A673 (cell line): ENCODE results near the gene GDF11. TPM values are rescaled to one million over a fixed set of nuclear protein-coding genes. Genes with fewer than 3 reads are reported as not detected.
A peak's percentile ranks its signal among the peaks of the same experiment; 100 is the strongest.

ENCODE experiments used
- BruUV-seq: library from RNA; stranded (reverse); fragments of 400-500 nt; replicated peaks from 2 replicates; lab custom pipeline; 2021; lab: Mats Ljungman, UMichigan
- CTCF ChIA-PET: fragments of 300-600 bp; sonication (Branson Sonifier 250); formaldehyde crosslinking; loops from one replicate; lab custom pipeline; 2022; ENCODE audit warnings: antibody characterized with exemption; lab: Charles Lee
- POLR2A ChIA-PET: fragments of 300-600 bp; sonication (Branson Sonifier 250); formaldehyde crosslinking; loops from one replicate; lab custom pipeline; 2022; ENCODE audit warnings: antibody characterized with exemption; ENCODE audit not compliant: low non-redundant PET; lab: Charles Lee
- DNase-seq: peaks from one replicate; pipeline ENCODE4 v3.0.0-alpha.2; 2015; ENCODE audit warnings: low spot score
- H3K27ac ChIP-seq: fragments of 200-600 bp; sonication (generic); 2 replicates; pipeline ENCODE4 v1.5.1; 2016; ENCODE audit warnings: mixed run types, low read depth, mild to moderate bottlenecking, mixed read lengths, antibody characterized with exemption, low read length; ENCODE audit not compliant: poor library complexity, severe bottlenecking
- H3K27me3 ChIP-seq: fragments of 200-600 bp; sonication (generic); replicated peaks from 2 replicates; pipeline ENCODE4 v1.6.1; 2017; ENCODE audit warnings: mixed run types, low read depth, mild to moderate bottlenecking, mixed read lengths, antibody characterized with exemption, low read length; ENCODE audit not compliant: insufficient read depth, poor library complexity
- H3K36me3 ChIP-seq: fragments of 200-600 bp; sonication (generic); 2 replicates; pipeline ENCODE4 v1.6.1; 2016; ENCODE audit warnings: mixed run types, mild to moderate bottlenecking, mixed read lengths, antibody characterized with exemption, low read length; ENCODE audit not compliant: insufficient read depth, poor library complexity, severe bottlenecking
- H3K4me1 ChIP-seq: fragments of 200-600 bp; sonication (generic); 2 replicates; pipeline ENCODE4 v1.6.1; 2017; ENCODE audit warnings: mixed run types, mild to moderate bottlenecking, mixed read lengths, antibody characterized with exemption, low read length; ENCODE audit not compliant: insufficient read depth, poor library complexity, severe bottlenecking
- H3K4me3 ChIP-seq: fragments of 200-600 bp; sonication (generic); 2 replicates; pipeline ENCODE4 v1.5.1; 2016; ENCODE audit warnings: low read depth, mixed run types, mild to moderate bottlenecking, mixed read lengths, low read length; ENCODE audit not compliant: poor library complexity, severe bottlenecking
- H3K9me3 ChIP-seq: fragments of 200-600 bp; sonication (generic); 2 replicates; pipeline ENCODE4 v1.6.1; 2016; ENCODE audit warnings: mixed run types, low read depth, mild to moderate bottlenecking, mixed read lengths, antibody characterized with exemption, low read length; ENCODE audit not compliant: poor library complexity, severe bottlenecking
- CTCF ChIP-seq: fragments of 300-800, 200-600 bp; sonication (generic); conservative IDR thresholded peaks from 2 replicates; pipeline ENCODE4 v1.5.1; 2017; ENCODE audit warnings: low read depth, mild to moderate bottlenecking, antibody characterized with exemption, low read length, moderate library complexity, mixed read lengths
- EZH2 ChIP-seq: fragments of 200-600 bp; sonication (generic); IDR thresholded peaks from 2 replicates; pipeline ENCODE4 v1.6.1; 2017; ENCODE audit warnings: borderline replicate concordance, low read depth, mild to moderate bottlenecking, mixed read lengths, antibody characterized with exemption, low read length; ENCODE audit not compliant: poor library complexity, severe bottlenecking
- intact Hi-C: fragments of 100-400 bp; cut with micrococcal nuclease; formaldehyde crosslinking; loops from one replicate; pipeline ENCODE4 v1.10.0; 2022; ENCODE audit not compliant: unreplicated experiment
- total RNA-seq: library from RNA; stranded (reverse); gene quantifications from 2 replicates; pipeline ENCODE4 v1.2.3, GENCODE V29; 2021

The GDF11 gene
- total RNA-seq, 1 experiment from 2014 or later, result 38.4 TPM

DNA sequence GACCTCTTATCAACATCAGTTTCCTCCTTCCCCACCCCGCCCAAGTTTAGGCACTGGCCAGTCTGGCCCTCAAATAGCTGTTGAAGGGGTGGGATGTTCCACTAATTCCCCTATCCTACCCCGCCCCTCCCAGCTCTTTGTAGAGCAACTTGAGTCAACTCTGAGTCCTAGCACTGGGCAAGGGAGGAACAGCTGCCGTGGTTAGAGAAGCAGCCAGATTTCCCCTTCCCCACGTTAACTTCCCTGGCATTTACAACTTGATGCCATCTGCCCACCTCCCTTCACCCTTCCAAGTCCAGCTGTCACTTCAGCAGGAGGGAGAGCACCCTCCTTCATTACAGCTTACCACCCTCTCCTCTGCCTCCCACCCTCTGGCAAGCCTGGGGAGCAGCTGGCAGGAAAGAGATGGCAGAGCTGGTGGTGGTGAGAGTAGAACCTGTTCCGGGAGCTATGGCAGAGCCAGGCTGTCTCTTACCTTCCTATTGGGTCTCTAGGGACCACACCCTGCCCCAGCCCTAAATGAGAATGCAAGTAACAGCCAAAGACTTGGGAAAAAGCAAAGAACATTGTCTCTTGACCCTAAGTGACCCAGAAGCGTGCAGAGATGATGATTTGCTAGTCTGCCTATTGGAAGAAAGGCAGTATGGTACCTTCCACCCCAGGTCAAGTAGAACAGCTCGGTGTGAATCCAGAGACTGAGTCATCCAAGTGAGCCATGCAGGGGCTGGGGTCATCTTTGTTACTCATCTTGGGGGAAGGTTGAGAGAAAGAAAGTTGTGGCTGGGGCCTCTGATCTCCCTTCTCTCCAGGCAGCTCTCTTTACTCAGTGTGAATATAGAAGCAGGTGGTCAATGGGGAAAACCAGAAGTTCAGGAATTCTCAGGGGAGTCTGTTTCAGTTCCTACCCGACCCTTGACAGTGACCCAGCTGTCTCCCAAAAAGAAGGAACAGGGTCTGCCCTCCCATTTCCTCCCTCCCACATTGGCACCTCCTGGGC lies 25.6 kb upstream of the GDF11 start:
- peak overlapping the region; percentile 95 for H3K27ac ChIP-seq
- TF ChIP-seq CTCF (no peak), EZH2 (no peak)
- DNase-seq, result no peak
- H3K36me3 ChIP-seq, result no peaks in the 10 kb centered on the region
- intact Hi-C loops, result no loop called here
- H3K4me1 ChIP-seq, result peaks cover 40% of the 10 kb centered on the region
- H3K4me3 ChIP-seq, result peak overlapping the region; percentile 91
- BruUV-seq, result no TSS peak
- ChIA-PET POLR2A (no interaction called here), CTCF (no interaction called here)
- no peaks in the 10 kb centered on the region for H3K9me3 ChIP-seq
- H3K27me3 ChIP-seq, result no peaks in the 10 kb centered on the region

DNA sequence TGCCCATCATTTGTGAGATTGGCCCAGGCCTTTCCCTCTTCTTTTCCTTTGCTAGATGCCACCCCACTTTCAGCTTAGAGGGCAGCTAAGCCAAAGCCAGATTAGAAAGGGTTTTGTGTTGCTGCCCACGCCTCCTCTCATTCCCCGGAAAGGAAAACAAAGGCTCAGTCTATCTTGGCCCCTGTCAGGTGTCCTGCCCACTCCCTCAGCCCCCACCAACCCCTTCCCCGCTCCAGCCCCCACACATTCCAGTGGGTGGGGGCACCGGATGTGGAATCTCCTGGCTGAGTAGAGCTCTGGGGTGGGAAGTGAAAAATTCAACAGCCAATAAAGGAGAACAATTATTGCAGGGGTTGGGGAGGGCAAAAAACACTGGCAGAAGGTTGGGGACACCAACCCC lies 24.9 kb upstream of the GDF11 start:
- TF ChIP-seq CTCF (no peak), EZH2 (no peak)
- CTCF ChIA-PET, result interaction anchor here (0.6 kb wide), 2 partner anchors 23 to 54 kb away, joined by 3 read pairs; no protein-coding TSS in a partner anchor

GRCh38 chr12:55718624-55719275 lies 24.2 kb upstream of the GDF11 start:
- peak overlapping the region; percentile 95 for H3K27ac ChIP-seq
- H3K36me3 ChIP-seq, result peaks cover 2% of the 10 kb centered on the region
- no peak overlapping the region for H3K4me3 ChIP-seq
- TF ChIP-seq CTCF (no peak), EZH2 (no peak)
- CTCF ChIA-PET, result interaction anchor here (0.6 kb wide), 2 partner anchors 23 to 54 kb away, joined by 3 read pairs; no protein-coding TSS in a partner anchor
- POLR2A ChIA-PET, result no interaction called here
- no peaks in the 10 kb centered on the region for H3K27me3 ChIP-seq
- DNase-seq, result no peak
- peaks cover 40% of the 10 kb centered on the region for H3K4me1 ChIP-seq
- intact Hi-C loops, result no loop called here
- no TSS peak for BruUV-seq
- no peaks in the 10 kb centered on the region for H3K9me3 ChIP-seq

More for the DNA sequence above, 24.9 kb upstream of the GDF11 start:
- peak overlapping the region; percentile 95 for H3K27ac ChIP-seq
- POLR2A ChIA-PET, result no interaction called here
- H3K27me3 ChIP-seq, result no peaks in the 10 kb centered on the region
- intact Hi-C loops, result no loop called here
- peaks cover 40% of the 10 kb centered on the region for H3K4me1 ChIP-seq
- no TSS peak for BruUV-seq
- H3K36me3 ChIP-seq, result no peaks in the 10 kb centered on the region
- H3K4me3 ChIP-seq, result peak overlapping the region; percentile 91
- no peaks in the 10 kb centered on the region for H3K9me3 ChIP-seq
- peak; percentile 58 for DNase-seq
